HepG2 (cell line): Measurements from ENCODE around the gene ZNF574.

Experiments used
- CC2D1A ChIP-seq: sonication (generic); formaldehyde crosslinking; IDR thresholded peaks from 2 replicates; pipeline ENCODE4 v1.8.1; 2023; ENCODE audit warnings: mild to moderate bottlenecking, missing genetic modification reagents
- ELF3 ChIP-seq: IDR thresholded peaks from 2 replicates; pipeline ENCODE4 v1.6.1; 2016; ENCODE audit warnings: missing genetic modification reagents, missing compliant biosample characterization
- ESRRA ChIP-seq: sonication (generic); formaldehyde crosslinking; IDR thresholded peaks from 2 replicates; pipeline ENCODE4 v1.5.1; 2020; ENCODE audit warnings: mild to moderate bottlenecking, low read depth, missing genetic modification reagents
- RBFOX2 ChIP-seq: fragments of 200-400 bp; formaldehyde crosslinking; IDR thresholded peaks from 2 replicates; pipeline ENCODE4 v1.6.1; 2017; ENCODE audit warnings: low read depth, mild to moderate bottlenecking, low read length
- SOX5 ChIP-seq: IDR thresholded peaks from 2 replicates; pipeline ENCODE4 v1.6.1; 2016; ENCODE audit warnings: borderline replicate concordance
- TBL1XR1 ChIP-seq: fragments of 150-350 bp; IDR thresholded peaks from 2 replicates; pipeline ENCODE4 v1.6.1; 2014; ENCODE audit warnings: borderline replicate concordance, low read length; ENCODE audit not compliant: partially characterized antibody
- U2AF1 ChIP-seq: fragments of 200-400 bp; formaldehyde crosslinking; optimal IDR thresholded peaks from 2 replicates; pipeline ENCODE3; 2017; ENCODE audit warnings: mild to moderate bottlenecking, low read depth, low read length
- ZNF350 ChIP-seq: sonication (generic); formaldehyde crosslinking; IDR thresholded peaks from 2 replicates; pipeline ENCODE4 v1.4.0; 2020; ENCODE audit warnings: mild to moderate bottlenecking, low read depth, missing genetic modification reagents, borderline replicate concordance
- TF ChIP-seq, protein P1 (sequence below): sonication (generic); formaldehyde crosslinking; IDR thresholded peaks from 2 replicates; pipeline ENCODE4 v1.5.0; 2020; ENCODE audit warnings: mild to moderate bottlenecking, missing genetic modification reagents, moderate library complexity
- TF ChIP-seq, protein P2 (sequence below): sonication (generic); formaldehyde crosslinking; IDR thresholded peaks from 2 replicates; pipeline ENCODE4 v1.9.0; 2021; ENCODE audit warnings: missing genetic modification reagents, mild to moderate bottlenecking, borderline replicate concordance

DNA sequence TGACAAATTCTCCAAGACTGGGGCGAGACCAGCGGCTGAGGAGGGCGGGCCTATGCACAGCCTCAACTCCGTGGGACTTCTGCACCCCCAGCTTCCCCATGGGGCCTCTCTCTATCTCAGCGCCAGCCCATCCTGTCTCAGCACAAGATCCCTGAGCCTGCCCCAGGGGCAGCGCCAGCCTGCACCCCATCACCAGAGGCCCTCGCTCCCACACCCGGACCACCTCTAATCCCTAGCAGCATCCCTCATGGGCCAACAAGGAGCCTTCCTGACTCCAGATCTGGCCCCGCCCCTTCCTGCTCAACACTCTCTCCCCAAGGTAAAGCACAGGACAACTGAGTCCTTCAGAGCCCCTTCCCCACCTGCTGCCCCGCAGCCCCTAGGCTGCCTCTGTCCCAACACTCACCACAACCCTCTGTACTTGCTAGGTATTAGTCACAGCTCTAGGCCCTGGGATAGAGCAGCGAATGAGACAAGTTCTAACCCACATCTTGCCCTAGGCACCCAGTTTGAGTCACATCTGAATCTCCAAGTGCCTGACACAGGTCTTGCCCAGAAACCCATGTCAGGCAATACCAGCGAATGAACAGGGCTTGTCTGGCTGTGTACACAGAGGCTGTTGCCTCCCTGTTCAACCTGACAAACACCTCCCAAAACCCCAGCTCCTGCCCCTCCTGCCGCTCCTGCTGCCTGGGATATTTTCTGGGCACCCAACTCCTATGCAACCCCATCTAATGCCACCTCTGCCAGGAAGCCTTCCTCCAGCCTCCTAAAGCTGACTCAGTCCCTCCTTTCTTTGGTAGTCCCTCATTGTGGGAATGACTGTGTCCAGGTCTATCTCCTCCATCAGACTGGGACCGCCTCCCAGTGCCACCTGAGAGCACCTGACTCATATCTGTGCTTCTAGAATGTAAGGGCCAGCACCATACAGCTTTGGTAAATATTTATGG lies 24.5 kb upstream of the ZNF574 start:
- TF ChIP-seq ESRRA (CRISPR knock-in tag) (no peak), ELF3 (no peak), SOX5 (no peak), TBL1XR1 (no peak), U2AF1 (no peak), RBFOX2 (no peak), CC2D1A (CRISPR knock-in tag) (no peak), ZNF350 (CRISPR knock-in tag) (no peak)
- TF ChIP-seq, protein P1, sequence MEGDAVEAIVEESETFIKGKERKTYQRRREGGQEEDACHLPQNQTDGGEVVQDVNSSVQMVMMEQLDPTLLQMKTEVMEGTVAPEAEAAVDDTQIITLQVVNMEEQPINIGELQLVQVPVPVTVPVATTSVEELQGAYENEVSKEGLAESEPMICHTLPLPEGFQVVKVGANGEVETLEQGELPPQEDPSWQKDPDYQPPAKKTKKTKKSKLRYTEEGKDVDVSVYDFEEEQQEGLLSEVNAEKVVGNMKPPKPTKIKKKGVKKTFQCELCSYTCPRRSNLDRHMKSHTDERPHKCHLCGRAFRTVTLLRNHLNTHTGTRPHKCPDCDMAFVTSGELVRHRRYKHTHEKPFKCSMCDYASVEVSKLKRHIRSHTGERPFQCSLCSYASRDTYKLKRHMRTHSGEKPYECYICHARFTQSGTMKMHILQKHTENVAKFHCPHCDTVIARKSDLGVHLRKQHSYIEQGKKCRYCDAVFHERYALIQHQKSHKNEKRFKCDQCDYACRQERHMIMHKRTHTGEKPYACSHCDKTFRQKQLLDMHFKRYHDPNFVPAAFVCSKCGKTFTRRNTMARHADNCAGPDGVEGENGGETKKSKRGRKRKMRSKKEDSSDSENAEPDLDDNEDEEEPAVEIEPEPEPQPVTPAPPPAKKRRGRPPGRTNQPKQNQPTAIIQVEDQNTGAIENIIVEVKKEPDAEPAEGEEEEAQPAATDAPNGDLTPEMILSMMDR (CRISPR knock-in tag): no peak
- TF ChIP-seq, protein P2, sequence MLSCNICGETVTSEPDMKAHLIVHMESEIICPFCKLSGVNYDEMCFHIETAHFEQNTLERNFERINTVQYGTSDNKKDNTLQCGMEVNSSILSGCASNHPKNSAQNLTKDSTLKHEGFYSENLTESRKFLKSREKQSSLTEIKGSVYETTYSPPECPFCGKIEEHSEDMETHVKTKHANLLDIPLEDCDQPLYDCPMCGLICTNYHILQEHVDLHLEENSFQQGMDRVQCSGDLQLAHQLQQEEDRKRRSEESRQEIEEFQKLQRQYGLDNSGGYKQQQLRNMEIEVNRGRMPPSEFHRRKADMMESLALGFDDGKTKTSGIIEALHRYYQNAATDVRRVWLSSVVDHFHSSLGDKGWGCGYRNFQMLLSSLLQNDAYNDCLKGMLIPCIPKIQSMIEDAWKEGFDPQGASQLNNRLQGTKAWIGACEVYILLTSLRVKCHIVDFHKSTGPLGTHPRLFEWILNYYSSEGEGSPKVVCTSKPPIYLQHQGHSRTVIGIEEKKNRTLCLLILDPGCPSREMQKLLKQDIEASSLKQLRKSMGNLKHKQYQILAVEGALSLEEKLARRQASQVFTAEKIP (CRISPR knock-in tag): no peak
